Glomerular visceral epithelial cell (primary cell): ENCODE results near the gene EXOC4.
"Not testable (repeated sequence)": the region's sequence is repeated elsewhere in the genome, so short reads cannot be mapped to it uniquely, and the experiment has no call there.

Experiments used
- DNase-seq: peaks from one replicate; pipeline ENCODE4 v3.0.0-alpha.2; 2016; ENCODE audit errors: extremely low spot score

Gene EXOC4

GRCh38 chr7:133623721-133624120 is 370.8 kb downstream of the EXOC4 start:
- DNase-seq, result no peak

DNA sequence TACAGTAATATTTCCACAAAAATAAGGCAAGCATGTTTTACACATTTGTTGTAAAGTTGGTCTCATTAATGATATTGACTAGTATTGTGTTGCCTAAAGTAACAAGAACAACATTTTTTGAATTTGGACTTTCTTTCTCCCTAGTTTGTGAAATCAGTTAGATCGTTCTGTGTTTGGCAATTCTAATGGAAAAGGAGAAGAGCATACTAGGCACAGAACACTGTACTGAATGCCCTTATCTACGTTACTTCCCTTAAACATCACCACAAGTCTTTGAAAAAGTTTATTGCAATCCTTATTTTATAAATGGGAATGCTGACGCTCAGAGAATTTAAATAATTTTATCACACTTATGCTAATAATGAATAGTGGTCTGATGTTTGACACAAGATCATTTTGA is 372.2 kb downstream of the EXOC4 start:
- DNase-seq, result no peak

- DNase-seq, result no peak
Measured at GRCh38 chr7:133629701-133630100, 376.8 kb downstream of the EXOC4 start.

- no peak for DNase-seq
Measured at GRCh38 chr7:133633055-133633454, 380.2 kb downstream of the EXOC4 start.

- no peak for DNase-seq
Measured at GRCh38 chr7:133635541-133635940, 382.7 kb downstream of the EXOC4 start.

DNA sequence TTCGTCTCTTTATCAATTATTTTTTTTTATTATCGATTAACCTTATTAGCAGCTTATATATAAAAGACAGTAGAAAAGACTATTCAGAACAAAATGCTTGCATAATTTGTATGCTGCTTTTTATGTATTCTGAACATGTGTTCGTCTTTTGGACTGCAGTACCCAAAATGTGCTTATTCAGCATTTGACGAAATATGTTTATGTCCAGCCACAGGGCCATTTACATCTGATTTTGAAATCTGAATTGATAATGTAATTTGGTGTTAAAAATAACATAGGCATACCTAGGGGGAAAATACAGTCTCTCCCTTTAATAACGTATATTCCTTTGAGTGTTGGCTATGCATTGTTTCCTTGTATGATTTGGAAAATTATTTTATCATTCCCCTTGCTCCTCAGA is 386.0 kb downstream of the EXOC4 start:
- DNase-seq, result no peak

DNA sequence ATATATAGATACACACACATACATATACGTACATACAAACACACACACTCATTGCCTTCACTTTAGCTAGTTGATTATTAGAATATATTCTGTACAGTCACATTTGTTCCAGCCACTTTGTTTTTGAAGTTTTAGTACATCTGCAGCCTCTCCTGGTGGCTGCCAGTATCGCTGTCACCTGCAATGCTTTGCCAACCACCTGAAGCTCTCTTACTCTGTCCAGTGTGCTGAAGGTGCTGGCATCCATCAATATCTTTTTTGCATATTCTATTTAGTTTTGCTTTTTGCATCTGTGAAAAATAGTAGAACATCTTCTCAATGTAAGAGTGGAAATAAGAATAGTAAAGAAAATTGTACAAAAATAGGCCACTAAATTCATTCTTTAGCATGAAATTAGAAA is 388.6 kb downstream of the EXOC4 start:
- DNase-seq, result no peak

- no peak for DNase-seq
Measured at GRCh38 chr7:133642907-133643306, 390.0 kb downstream of the EXOC4 start.

DNA sequence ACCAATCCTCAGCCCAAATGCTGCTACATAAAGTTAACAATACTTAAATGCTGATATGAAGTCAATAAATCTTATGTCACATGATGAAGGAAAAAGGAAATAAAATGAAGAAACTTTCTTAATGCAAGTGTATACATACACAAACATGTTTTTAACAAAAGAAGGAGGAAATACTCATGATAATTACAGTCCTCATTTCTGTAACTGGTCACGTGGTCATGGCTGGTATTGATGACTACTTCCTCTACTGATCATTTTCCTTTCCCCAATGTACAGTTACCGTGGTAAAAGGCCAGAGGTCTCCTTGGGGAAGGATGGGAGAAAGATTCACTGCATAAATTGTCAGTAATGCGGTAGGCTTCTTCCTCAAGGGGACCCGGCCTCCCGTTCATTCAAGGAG is 390.8 kb downstream of the EXOC4 start:
- not testable (repeated sequence) for DNase-seq

DNA sequence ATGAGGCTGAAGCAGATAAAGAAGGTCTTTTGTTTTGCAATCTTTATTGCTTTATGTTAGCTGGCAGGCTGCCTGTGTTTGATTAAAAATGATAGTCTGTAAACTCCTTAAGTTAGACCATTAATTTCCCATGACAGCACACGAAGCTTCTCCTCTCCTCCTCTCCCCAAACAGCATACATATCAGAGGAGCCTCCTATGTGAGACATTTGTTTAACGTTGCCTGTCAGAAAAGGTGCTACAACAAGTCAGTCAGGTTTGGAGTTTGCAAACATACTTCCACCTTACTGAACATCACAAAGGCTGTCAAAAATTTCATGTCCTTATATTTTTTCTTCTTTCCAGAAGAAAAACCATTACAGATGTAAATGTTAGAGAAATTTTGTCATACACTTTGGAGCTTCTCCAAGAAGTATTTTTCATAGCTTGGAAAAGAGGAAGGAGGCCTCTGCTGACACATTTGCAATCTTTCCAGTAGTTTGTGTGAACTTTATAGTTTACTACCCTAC is 393.1 kb downstream of the EXOC4 start:
- DNase-seq, result no peak

GRCh38 chr7:133646472-133647315 is 393.8 kb downstream of the EXOC4 start:
- no peak for DNase-seq

- DNase-seq, result no peak
Measured at GRCh38 chr7:133649593-133649992, 396.7 kb downstream of the EXOC4 start.

DNA sequence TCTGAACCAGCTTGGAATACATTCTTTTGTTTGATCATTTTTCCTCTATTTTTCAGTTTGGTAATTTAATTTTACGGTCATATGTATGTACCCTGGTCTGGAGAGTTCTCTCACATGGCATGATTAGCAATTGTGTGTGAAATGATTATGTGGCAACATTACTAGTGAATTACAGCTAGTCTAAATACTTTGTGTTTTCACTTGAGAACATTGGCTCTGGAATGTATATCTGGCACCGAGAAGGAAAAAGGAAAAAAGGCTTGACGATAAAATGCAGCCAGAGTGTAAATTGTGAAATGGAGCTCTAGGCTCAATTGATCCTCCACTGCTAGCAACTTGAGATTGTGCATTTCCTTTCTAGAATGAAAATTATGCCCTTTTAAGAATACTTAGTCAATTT is 397.2 kb downstream of the EXOC4 start:
- DNase-seq, result no peak

DNA sequence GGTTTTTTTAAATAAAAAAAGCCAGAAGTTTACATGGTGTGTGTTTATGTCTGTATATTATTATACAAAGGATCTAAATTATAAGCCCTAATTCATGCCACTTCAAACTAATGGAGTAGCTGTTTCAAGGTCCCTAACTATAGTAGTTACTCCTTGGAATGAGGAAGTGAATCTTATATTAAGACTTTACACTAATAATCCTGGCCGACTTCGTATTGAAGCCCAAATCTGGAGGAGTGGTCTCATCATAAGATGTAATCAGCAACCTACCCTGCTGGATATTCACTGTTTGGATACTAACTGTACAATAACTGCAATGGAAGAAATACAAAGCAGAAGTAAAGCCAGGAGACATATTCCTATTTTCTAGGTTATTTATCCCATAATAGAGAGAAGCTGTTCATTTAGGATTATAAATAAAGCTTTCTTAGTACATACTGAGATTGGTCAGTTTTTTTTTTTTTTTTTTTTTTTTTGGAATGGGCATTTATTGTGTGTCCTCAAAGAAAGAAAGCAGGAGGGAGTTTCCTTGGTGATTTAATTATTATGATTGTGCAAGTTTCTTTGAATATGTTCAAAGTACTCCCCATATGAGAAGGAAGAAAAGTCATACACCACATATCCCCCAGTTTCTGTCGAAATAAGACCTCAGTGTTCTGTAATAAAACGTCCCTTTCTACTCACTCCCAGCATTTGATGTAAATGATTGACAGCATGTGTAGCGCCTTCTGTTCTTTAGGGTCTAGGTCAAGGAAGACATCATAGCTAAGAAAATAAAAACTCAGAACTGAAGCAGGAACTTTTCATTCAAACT is 397.8 kb downstream of the EXOC4 start:
- peak; percentile 7 for DNase-seq

DNA sequence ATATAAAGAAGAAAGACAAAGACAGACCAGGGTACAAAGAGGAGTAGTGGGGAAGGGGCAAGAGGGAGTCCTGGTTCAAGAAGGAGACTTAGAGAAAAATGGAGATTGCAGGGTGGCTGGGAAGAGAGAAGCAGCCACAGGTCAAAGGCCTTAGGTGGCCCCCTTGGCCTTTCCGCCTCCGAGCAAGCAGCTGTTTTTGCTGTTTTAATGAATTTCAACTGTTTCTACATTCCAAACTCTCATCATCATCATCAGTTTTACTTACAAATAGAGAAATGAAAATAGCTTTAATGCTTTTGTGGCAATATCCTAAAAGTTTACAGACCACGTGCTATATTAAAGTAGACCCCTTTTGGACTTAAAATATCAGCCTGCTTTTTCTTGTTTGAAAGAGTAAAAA is 399.7 kb downstream of the EXOC4 start:
- no peak for DNase-seq

DNA sequence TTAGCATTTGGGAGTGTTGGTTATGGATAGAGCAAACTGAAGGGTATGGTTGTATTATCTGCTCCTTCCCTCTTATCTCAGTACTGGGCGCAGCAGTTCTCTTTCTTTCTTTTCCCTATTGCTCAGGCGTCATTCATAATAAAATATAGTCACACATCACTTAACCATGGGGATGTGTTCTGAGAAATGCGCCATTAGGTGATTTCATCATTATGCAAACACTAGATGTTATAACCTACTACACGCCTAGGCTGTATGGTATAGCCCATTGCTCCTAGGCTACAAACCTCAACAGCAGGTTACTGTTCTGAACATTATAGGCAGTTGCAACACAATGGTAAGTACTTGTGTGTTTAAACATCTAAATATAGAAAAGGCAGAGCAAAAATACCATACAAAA is 401.7 kb downstream of the EXOC4 start:
- no peak for DNase-seq

DNA sequence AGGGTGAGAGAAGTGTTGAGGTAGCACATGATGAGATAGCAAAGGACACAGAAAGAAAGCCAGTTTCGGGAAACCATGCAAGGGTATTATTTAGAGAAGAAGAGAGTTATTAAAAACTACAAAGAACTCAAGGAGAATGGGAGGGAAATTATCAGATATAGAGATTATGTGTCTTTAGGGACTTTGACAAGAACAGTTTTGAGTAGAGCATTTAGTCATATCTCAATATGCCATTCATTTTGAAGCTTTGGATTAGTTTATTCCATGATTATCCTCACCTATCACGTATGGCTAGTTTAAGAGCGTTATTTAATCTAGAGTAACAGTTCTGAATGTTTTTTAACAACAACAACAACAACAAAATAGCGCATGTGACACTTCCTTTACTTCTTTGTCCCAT is 409.4 kb downstream of the EXOC4 start:
- DNase-seq, result no peak

GRCh38 chr7:133662830-133663229 is 410.0 kb downstream of the EXOC4 start:
- no peak for DNase-seq

GRCh38 chr7:133664528-133664927 is 411.6 kb downstream of the EXOC4 start:
- no peak for DNase-seq

DNA sequence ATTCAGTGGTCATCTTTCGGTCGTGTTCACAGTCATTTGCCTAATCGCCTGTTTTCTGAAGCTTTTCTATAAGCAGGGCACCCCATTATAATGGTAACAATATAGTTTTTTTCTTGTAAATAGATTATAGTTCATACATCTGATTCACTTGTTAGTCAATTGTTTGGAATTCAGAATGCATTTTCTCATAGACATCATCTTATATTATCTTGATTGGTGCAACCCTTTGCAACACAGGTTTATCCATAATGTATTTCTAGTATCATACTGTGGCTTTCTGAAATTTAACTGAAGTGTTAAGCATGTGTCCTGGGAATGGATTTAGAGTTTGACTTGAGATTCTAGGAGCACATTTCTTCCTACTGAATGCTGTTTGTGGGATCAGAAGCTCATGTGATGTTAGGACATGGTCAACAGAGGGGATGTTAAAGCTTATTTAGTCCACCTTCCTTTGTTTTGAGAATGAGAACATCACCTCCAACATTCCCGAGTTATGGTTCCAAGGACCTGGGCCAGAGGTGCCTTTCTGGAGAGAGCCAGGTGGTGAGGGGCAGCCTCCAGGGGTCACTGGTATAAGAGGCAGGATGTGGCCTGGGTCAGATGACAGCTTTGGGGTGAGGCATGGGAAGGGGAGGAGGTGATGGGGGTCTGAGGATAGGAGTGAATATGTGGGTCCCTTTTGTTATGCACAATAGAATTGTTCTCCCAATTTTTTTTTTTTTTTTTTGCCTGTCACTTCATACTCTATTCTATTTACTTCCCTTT is 415.6 kb downstream of the EXOC4 start:
- DNase-seq, result no peak

DNA sequence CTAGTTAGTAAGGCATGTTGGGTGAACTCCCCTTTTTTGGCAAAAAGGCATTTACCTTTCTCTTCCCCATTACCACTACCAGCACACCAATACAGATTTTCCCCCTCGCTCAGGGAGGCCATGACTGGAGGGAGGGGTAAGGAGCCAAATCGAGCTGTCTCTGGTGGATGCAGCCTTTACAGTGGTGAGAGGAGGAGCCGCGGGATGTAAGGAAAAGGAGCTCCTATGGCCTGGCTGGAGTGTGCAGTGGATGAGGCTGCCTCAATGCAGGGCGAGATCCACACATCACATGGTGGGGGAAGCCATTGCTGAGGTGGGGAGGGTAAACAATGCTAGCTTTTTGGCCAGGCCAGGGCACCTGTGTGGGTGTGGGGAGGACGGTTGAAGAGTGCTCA is 416.2 kb downstream of the EXOC4 start:
- no peak for DNase-seq

GRCh38 chr7:133670250-133670649 is 417.4 kb downstream of the EXOC4 start:
- DNase-seq, result no peak
